ENCODE measurements around the gene ATAD2B.

GRCh38 chr2:23776021-23776420 is 150.9 kb downstream of the ATAD2B start:
- TF ChIP-seq POLR2A (IDR thresholded peaks at IDR 0.05; ENCODE audit: low read depth, low read length) (no peak), TAF1 (IDR thresholded peaks at IDR 0.05; ENCODE audit: borderline replicate concordance, low read depth, low read length) (no peak)

Data from GM12892 (cell line).